ENCODE results near the gene PDILT.
"Not testable (repeated sequence)": the region's sequence is repeated elsewhere in the genome, so short reads cannot be mapped to it uniquely, and the experiment has no call there.

DNA sequence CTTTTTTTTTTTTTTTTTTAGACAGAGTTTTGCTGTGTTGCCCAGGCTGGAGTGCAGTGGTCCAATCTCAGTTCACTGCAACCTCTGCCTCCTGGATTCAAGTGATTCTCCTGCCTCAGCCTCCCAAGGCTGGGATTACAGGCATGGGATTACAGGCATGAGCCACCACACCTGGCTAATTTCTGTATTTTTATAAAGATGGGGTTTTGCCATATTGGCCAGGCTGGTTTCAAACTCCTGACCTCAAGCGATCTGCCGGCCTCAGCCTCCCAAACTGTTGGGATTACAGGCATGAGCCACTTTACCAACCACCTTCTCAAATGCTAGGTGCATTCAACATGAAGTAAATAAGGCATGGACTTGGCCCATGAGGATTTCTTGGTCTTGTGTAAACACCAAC is 83.5 kb downstream of the PDILT start:
- TF ChIP-seq, protein P1, sequence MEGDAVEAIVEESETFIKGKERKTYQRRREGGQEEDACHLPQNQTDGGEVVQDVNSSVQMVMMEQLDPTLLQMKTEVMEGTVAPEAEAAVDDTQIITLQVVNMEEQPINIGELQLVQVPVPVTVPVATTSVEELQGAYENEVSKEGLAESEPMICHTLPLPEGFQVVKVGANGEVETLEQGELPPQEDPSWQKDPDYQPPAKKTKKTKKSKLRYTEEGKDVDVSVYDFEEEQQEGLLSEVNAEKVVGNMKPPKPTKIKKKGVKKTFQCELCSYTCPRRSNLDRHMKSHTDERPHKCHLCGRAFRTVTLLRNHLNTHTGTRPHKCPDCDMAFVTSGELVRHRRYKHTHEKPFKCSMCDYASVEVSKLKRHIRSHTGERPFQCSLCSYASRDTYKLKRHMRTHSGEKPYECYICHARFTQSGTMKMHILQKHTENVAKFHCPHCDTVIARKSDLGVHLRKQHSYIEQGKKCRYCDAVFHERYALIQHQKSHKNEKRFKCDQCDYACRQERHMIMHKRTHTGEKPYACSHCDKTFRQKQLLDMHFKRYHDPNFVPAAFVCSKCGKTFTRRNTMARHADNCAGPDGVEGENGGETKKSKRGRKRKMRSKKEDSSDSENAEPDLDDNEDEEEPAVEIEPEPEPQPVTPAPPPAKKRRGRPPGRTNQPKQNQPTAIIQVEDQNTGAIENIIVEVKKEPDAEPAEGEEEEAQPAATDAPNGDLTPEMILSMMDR (conservative IDR thresholded peaks at IDR 0.05): not testable (repeated sequence)
- not testable (repeated sequence) for TF ChIP-seq ZFX (IDR thresholded peaks at IDR 0.05)
